SK-N-SH (cell line): ENCODE results near the gene A2ML1. TPM values are rescaled to one million over a fixed set of nuclear protein-coding genes. Genes with fewer than 3 reads are reported as not detected.

Experiments
- CTCF ChIA-PET: fragments of 300-600, 350-600 bp; formaldehyde crosslinking; extraction: SDS; loops from one replicate; lab custom pipeline; 2021; lab: Yijun Ruan, JAX
- POLR2A ChIA-PET: fragments of 350-600 bp; sonication (Branson Sonifier 250); formaldehyde crosslinking; extraction: SDS; loops from one replicate; lab custom pipeline; 2020; ENCODE audit warnings: antibody characterized with exemption, inconsistent platforms; lab: Yijun Ruan, JAX
- DNase-seq: peaks from one replicate; pipeline ENCODE4 v3.0.0; 2012
- H2AFZ ChIP-seq: fragments of 200-600 bp; sonication (generic); 2 replicates; pipeline ENCODE4 v1.8.1; 2016; ENCODE audit warnings: antibody characterized with exemption, mild to moderate bottlenecking, low read depth
- H3F3A ChIP-seq: fragments of 200-600 bp; sonication (generic); replicated peaks from 2 replicates; pipeline ENCODE3; 2016; ENCODE audit warnings: antibody characterized with exemption, mild to moderate bottlenecking; ENCODE audit not compliant: insufficient read depth
- H3K27ac ChIP-seq, 2 experiments: fragments of 200-500 bp in 1 of 2; fragments of 200-600 bp in 1 of 2; sonication (Bioruptor generic) in 1 of 2; sonication (generic), shearing (Covaris generic) in 1 of 2; 2 replicates each; pipeline versions ENCODE4 v1.5.1 to v1.6.1; 2014 to 2016; ENCODE audit warnings: low read depth in 2 of 2, inconsistent platforms in 1 of 2, low read length in 1 of 2, mild to moderate bottlenecking in 1 of 2, mixed read lengths in 1 of 2
- H3K27me3 ChIP-seq: fragments of 200-600 bp; sonication (generic), shearing (Covaris generic); 2 replicates; pipeline ENCODE4 v1.6.1; 2016; ENCODE audit warnings: mixed run types; ENCODE audit not compliant: insufficient read depth
- H3K36me3 ChIP-seq, 2 experiments: fragments of 200-500 bp in 1 of 2; fragments of 200-600 bp in 1 of 2; sonication (Bioruptor generic) in 1 of 2; sonication (generic) in 1 of 2; replicated peaks in 1 of 2; 2 replicates each; pipeline versions ENCODE3 to v1.5.1; 2014 to 2016; ENCODE audit warnings: low read length in 1 of 2, mild to moderate bottlenecking in 1 of 2; ENCODE audit not compliant: insufficient read depth in 2 of 2, control insufficient read depth in 1 of 2
- H3K4me1 ChIP-seq, 2 experiments: fragments of 200-500 bp in 1 of 2; fragments of 200-600 bp in 1 of 2; sonication (Bioruptor generic) in 1 of 2; sonication (generic), shearing (Covaris generic) in 1 of 2; 2 replicates each; pipeline versions ENCODE4 v1.5.1 to v1.6.1; 2014 to 2016; ENCODE audit warnings: low read depth in 1 of 2, low read length in 1 of 2, mixed run types in 1 of 2; ENCODE audit not compliant: insufficient read depth in 2 of 2, control insufficient read depth in 1 of 2
- H3K4me2 ChIP-seq: fragments of 200-600 bp; sonication (generic), shearing (Covaris generic); 2 replicates; pipeline ENCODE4 v1.6.1; 2017; ENCODE audit warnings: mixed run types
- H3K4me3 ChIP-seq, 2 experiments: fragments of 200-500 bp in 1 of 2; fragments of 200-600 bp in 1 of 2; sonication (Bioruptor generic) in 1 of 2; sonication (generic), shearing (Covaris generic) in 1 of 2; 2 replicates each; pipeline versions ENCODE4 v1.5.1 to v1.8.1; 2014 to 2016; ENCODE audit warnings: low read depth in 2 of 2, inconsistent platforms in 1 of 2, low read length in 1 of 2, mild to moderate bottlenecking in 1 of 2, mixed read lengths in 1 of 2, moderate library complexity in 1 of 2
- H3K79me2 ChIP-seq: fragments of 200-600 bp; sonication (generic); 2 replicates; pipeline ENCODE4 v1.8.1; 2017; ENCODE audit warnings: mild to moderate bottlenecking; ENCODE audit not compliant: insufficient read depth
- H3K9ac ChIP-seq: fragments of 200-600 bp; sonication (generic); 2 replicates; pipeline ENCODE4 v1.6.1; 2017; ENCODE audit warnings: mixed run types
- H3K9me2 ChIP-seq: fragments of 200-600 bp; sonication (generic); 2 replicates; pipeline ENCODE4 v1.6.1; 2017; ENCODE audit warnings: mixed run types
- H3K9me3 ChIP-seq: fragments of 200-600 bp; sonication (generic); 2 replicates; pipeline ENCODE4 v1.6.1; 2017; ENCODE audit warnings: mixed run types, mild to moderate bottlenecking, moderate library complexity
- H4K20me1 ChIP-seq: fragments of 200-600 bp; sonication (generic); 2 replicates; pipeline ENCODE4 v1.6.1; 2017; ENCODE audit warnings: mild to moderate bottlenecking, mixed run types; ENCODE audit not compliant: insufficient read depth
- ELF1 ChIP-seq: IDR thresholded peaks from 2 replicates; pipeline ENCODE4 v1.4.0; 2012
- EZH2phosphoT487 ChIP-seq: fragments of 200-600 bp; sonication (generic); IDR thresholded peaks from 2 replicates; pipeline ENCODE4 v1.6.1; 2017; ENCODE audit warnings: low read depth, mixed run types, mild to moderate bottlenecking, antibody characterized with exemption, moderate library complexity, borderline replicate concordance
- GATA2 ChIP-seq: sonication (generic); formaldehyde crosslinking; IDR thresholded peaks from 2 replicates; pipeline ENCODE4 v1.5.0; 2020; ENCODE audit warnings: mild to moderate bottlenecking, missing genetic modification reagents
- IRF3 ChIP-seq: fragments of 150-350 bp; IDR thresholded peaks from 2 replicates; pipeline ENCODE4 v1.6.1; 2016; ENCODE audit warnings: mild to moderate bottlenecking, low read depth, low read length
- JUND ChIP-seq: IDR thresholded peaks from 2 replicates; pipeline ENCODE4 v1.4.0; 2012
- MEF2A ChIP-seq: IDR thresholded peaks from 2 replicates; pipeline ENCODE4 v1.4.0; 2012; ENCODE audit warnings: low read depth, borderline replicate concordance
- RCOR1 ChIP-seq: fragments of 150-350 bp; IDR thresholded peaks from 2 replicates; pipeline ENCODE4 v1.6.1; 2017; ENCODE audit warnings: antibody characterized with exemption, low read length
- SIN3A ChIP-seq: IDR thresholded peaks from 2 replicates; pipeline ENCODE4 v1.6.1; 2012; ENCODE audit warnings: low read depth, mild to moderate bottlenecking, low read length, moderate library complexity, borderline replicate concordance
- TEAD4 ChIP-seq: IDR thresholded peaks from 2 replicates; pipeline ENCODE4 v1.4.0; 2012; ENCODE audit warnings: mild to moderate bottlenecking, borderline replicate concordance; ENCODE audit not compliant: insufficient read depth
- USF1 ChIP-seq: IDR thresholded peaks from 2 replicates; pipeline ENCODE4 v1.4.0; 2012; ENCODE audit warnings: low read depth, borderline replicate concordance
- WGBS: methylation state at CpG from one replicate; pipeline ENCODE4 v1.1.6; 2017; ENCODE audit warnings: low lambda C conversion rate; 5-methylcytosine and 5-hydroxymethylcytosine counted together
- polyA plus RNA-seq, 3 experiments: library from polyadenylated mRNA; depleted of rRNA; stranded (reverse); fragments of >200 nt; gene quantifications; 2 replicates each; pipeline ENCODE4 v1.2.3, GENCODE V29; 2012
- TF ChIP-seq, protein P1 (sequence below): IDR thresholded peaks from 2 replicates; pipeline ENCODE4 v1.4.0; 2012; ENCODE audit warnings: low read depth

The A2ML1 gene
- polyA plus RNA-seq, 1 of the 3 experiments (the other 2 are of a cell fraction), result not detected

- Histone ChIP-seq H3K27me3 (no peaks in the 10 kb centered on the region), H3K9ac (no peak overlapping the region), H3K27ac (no peak overlapping the region), H3K9me3 (no peaks in the 10 kb centered on the region), H3K9me2 (no peaks in the 10 kb centered on the region), H3F3A (no peaks in the 10 kb centered on the region), H3K79me2 (0 out of 2 replicates have a peak, but pooled peaks cover under 1% of the 10 kb centered on the region), H4K20me1 (no peaks in the 10 kb centered on the region), H2AFZ (no peak overlapping the region), H3K4me1 (no peaks in the 10 kb centered on the region), H3K4me3 (no peak overlapping the region), H3K36me3 (peaks cover 16 to 50% of the 10 kb centered on the region in 2 experiments), H3K4me2 (no peak overlapping the region)
- CTCF ChIA-PET, result interaction anchor here (1.5 to 1.9 kb wide), 3 partner anchors 11 to 62 kb away, joined by 3 to 5 read pairs (median 4); no protein-coding TSS in a partner anchor
- 89% methylated on average over 5 of the region's 5 CpGs for WGBS
- DNase-seq, result no peak
- POLR2A ChIA-PET, result no interaction called here
- no peak for TF ChIP-seq SIN3A
- no peak for TF ChIP-seq JUND
- TF ChIP-seq, protein P1, sequence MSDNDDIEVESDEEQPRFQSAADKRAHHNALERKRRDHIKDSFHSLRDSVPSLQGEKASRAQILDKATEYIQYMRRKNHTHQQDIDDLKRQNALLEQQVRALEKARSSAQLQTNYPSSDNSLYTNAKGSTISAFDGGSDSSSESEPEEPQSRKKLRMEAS, result no peak
- no peak for TF ChIP-seq USF1
- TF ChIP-seq ELF1, result no peak
- TF ChIP-seq TEAD4, result no peak
- TF ChIP-seq EZH2phosphoT487, result no peak
- no peak for TF ChIP-seq MEF2A
- TF ChIP-seq RCOR1, result no peak
- no peak for TF ChIP-seq GATA2 (CRISPR knock-in tag)
- TF ChIP-seq IRF3, result no peak
- TF ChIP-seq, all 33 proteins: peak for 0
These were observed 100.1 kb downstream of the A2ML1 start for GRCh38 chr12:8922544-8922943.

Other genes with a start within 250 kb of the A2ML1 start
- not detected in 2 replicates for gene AICDA, start 209.8 kb upstream of the A2ML1 start, polyA plus RNA-seq (2012; rRNA removed)
- gene MFAP5, start 159.8 kb upstream of the A2ML1 start, polyA plus RNA-seq (2012; rRNA removed), result 19.1 and 34.8 TPM in 2 replicates
- gene RIMKLB, start 124.6 kb upstream of the A2ML1 start, polyA plus RNA-seq (2012; rRNA removed), result 24.5 and 33.3 TPM in 2 replicates
- 27.0 and 34.2 TPM in 2 replicates for gene PHC1, start 91.9 kb downstream of the A2ML1 start, polyA plus RNA-seq (2012; rRNA removed)
- 132 and 196 TPM in 2 replicates for gene M6PR, start 127.0 kb downstream of the A2ML1 start, polyA plus RNA-seq (2012; rRNA removed)
- gene KLRG1, start 166.9 kb downstream of the A2ML1 start, polyA plus RNA-seq (2012; rRNA removed), result 5.1 and 8.1 TPM in 2 replicates